22Rv1 (cell line): ENCODE measurements around the gene SMTN.

Experiments used
- H3K27ac ChIP-seq: fragments of 450-650 bp; 2 replicates; pipeline ENCODE4 v1.5.1; 2017
- ZFX ChIP-seq: fragments of 450-650 bp; IDR thresholded peaks from 2 replicates; pipeline ENCODE4 v1.6.1; 2017; ENCODE audit warnings: antibody characterized with exemption, borderline replicate concordance
- TF ChIP-seq, protein P1 (sequence below): fragments of 450-650 bp; IDR thresholded peaks from 2 replicates; pipeline ENCODE4 v1.5.1; 2017; ENCODE audit warnings: mild to moderate bottlenecking

Gene SMTN

DNA sequence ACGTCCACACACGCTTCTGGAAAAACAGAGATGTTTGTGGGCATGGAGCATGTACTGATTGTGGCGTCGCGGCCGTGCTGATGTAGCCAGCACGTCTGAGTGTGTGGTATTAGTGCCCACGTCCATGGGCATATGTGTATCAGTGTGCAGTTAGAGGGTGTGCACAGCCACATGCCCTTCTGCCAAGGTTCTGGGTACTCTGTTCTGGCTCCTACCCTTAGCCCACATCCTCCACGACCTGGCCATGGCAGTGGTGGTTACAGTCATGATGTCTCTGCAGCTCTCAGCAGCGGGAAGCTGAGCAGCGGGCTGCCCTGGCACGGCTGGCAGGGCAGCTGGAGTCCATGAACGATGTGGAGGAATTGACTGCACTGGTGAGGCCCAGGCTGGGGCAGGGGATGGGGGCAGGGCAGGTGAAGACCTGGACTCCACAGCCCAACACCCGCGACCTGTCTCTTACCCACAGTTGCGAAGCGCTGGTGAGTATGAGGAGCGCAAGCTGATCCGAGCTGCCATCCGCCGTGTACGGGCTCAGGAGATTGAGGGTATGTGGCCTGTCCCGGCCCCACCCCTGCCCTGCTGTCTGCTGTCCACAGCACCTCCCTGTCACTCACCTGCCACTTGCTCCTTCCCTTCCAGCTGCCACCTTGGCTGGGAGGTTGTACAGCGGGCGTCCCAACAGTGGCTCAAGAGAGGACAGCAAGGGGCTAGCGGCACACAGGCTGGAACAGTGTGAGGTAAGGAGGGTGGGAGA is 7.3 kb downstream of the SMTN start:
- H3K27ac ChIP-seq: no peak overlapping the region
- no peak for TF ChIP-seq ZFX
- TF ChIP-seq, protein P1, sequence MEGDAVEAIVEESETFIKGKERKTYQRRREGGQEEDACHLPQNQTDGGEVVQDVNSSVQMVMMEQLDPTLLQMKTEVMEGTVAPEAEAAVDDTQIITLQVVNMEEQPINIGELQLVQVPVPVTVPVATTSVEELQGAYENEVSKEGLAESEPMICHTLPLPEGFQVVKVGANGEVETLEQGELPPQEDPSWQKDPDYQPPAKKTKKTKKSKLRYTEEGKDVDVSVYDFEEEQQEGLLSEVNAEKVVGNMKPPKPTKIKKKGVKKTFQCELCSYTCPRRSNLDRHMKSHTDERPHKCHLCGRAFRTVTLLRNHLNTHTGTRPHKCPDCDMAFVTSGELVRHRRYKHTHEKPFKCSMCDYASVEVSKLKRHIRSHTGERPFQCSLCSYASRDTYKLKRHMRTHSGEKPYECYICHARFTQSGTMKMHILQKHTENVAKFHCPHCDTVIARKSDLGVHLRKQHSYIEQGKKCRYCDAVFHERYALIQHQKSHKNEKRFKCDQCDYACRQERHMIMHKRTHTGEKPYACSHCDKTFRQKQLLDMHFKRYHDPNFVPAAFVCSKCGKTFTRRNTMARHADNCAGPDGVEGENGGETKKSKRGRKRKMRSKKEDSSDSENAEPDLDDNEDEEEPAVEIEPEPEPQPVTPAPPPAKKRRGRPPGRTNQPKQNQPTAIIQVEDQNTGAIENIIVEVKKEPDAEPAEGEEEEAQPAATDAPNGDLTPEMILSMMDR: no peak

DNA sequence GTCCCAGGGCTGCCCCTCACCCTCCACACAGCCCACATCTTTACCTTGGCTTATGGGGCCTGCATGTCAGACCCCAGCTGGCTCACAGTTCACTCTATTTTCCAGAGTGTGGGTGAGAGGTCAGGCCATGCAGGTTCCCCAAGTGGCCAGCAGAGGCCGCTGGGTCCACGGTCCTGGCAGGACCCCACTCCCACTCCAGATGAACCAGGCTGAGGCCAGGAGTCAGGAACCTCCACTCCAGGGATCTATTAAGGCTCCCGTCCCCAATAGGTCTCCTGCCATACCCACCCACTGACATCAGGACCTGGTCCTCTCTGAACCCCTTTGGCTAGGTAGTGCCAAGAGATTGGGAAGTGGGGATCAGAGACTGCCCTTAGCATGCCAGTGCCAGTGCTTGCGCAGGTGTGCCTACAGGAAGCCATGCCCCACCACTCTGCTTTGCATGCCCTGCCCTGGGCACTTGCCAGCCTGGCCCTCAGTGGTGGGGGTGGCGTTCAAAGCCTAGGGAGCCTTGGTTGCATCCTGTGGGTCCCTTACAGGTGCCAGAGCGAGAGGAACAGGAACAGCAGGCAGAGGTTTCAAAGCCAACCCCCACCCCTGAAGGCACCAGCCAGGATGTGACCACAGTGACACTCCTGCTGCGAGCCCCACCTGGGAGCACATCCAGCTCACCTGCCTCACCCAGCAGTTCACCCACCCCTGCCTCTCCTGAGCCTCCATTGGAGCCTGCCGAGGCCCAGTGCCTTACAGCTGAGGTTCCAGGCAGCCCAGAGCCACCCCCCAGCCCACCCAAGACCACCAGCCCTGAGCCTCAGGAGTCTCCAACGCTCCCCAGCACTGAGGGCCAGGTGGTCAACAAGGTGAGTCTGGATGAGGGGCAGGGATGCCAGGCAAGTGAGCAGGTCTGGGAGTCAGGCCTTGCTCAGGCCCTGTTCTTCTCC is 8.3 kb downstream of the SMTN start:
- no peak overlapping the region for H3K27ac ChIP-seq
- no peak for TF ChIP-seq ZFX
- TF ChIP-seq, protein P1: peak; percentile 75

DNA sequence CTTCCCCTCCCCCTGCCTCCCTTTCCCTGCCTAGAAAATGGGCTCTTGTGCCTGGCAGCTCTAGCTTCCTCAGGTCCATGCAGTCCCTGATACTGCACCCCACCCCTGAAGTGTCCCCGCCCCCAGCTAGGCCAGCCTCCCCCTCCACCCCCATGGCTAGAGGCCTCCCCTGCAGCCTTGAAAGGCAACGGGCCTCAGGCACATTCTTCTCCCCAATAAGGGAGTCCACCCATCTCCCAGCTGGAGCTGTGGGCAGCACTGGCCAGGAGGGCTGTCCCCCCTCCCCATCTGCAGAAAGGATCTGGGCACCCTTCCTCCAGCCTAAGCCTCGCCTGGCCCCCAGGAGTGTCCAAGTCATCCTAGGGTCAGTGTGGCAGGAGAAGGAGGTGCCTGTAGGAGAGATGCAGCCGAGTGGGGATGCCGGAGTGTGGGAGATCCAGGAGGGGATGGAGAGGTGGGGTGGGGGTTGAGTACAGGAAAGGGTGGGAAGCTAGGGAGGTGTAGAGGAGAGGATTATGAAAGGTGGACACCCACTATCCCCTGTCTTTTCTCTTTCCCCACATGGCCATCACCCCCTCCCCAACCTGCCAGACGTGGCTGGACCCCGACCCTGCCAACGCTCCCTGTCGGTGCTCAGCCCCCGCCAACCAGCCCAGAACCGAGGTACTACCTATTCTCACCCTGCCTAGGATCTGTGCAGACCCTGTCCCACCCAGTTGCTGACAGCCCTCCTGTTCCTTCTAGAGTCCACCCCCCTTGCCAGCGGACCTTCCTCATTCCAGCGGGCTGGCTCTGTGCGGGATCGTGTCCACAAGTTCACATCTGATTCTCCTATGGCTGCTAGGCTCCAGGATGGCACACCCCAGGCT is 9.3 kb downstream of the SMTN start:
- H3K27ac ChIP-seq: no peak overlapping the region

DNA sequence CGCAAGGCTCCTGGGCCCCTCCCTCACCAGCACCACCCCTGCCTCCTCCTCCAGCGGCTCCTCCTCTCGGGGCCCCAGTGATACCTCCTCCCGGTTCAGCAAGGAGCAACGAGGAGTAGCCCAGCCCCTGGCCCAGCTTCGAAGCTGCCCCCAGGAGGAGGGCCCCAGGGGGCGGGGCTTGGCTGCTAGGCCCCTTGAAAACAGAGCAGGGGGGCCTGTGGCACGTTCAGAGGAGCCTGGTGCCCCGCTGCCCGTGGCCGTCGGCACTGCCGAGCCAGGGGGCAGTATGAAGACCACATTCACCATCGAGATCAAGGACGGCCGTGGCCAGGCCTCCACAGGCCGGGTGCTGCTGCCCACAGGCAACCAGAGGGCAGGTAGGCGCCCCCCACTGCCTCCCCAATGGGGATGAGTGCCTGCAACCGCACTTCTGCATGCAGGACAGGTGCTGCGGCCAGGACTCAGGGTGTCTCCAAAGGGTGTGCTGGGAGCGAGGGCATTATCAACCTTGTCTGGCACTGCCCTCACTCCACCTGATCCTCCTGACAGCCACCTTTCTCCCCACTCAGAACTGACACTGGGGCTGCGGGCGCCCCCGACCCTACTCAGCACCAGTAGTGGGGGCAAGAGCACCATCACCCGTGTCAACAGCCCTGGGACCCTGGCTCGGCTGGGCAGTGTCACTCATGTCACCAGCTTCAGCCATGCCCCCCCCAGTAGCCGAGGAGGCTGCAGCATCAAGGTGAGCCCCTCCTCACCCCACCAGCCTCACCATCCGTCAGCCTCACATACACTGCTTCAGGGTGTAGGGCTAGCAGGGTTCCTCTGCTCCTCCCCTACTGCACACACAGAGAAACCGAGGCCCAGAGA is 10.2 kb downstream of the SMTN start:
- no peak for TF ChIP-seq ZFX
- TF ChIP-seq, protein P1: no peak
- no peak overlapping the region for H3K27ac ChIP-seq

More for the DNA sequence above, 9.3 kb downstream of the SMTN start:
- TF ChIP-seq, protein P1: no peak
- no peak for TF ChIP-seq ZFX

DNA sequence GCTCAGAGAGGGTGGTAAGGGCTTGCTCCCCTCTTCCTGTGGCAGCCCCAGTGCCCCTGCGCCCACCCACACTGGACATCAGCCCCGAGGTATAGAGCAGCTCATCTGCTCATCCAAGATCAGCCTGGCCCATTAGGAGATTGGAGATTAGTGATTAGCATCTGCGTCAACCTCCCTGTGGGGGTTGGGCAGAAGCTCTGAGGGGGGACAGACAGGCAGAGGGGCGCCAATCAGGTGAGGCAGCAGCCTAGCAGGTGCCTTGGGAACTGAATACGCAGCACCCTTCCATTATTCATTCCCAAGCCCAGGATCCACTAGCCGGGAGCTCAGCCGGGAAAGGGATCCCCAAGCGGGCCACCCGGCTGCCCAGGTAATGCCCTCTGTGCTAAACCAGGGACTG is 11.0 kb downstream of the SMTN start:
- no peak overlapping the region for H3K27ac ChIP-seq
- TF ChIP-seq, protein P1: no peak
- TF ChIP-seq ZFX: no peak
